Right atrium auricular region (tissue), 2 donors: ENCODE measurements around the gene DNM3. TPM values are rescaled to one million over a fixed set of nuclear protein-coding genes. Genes with fewer than 3 reads are reported as not detected.

Experiments used
- DNase-seq: peaks from one replicate; pipeline ENCODE4 v3.0.0-alpha.2; 2019; ENCODE audit warnings: low spot score
- H3K27ac ChIP-seq, 2 donors: fragments of 200-600 bp; sonication (generic); 1 replicate in 1 of 2; 2 replicates in 1 of 2; pipeline ENCODE4 v1.5.1; 2016 to 2019
- H3K27me3 ChIP-seq, 2 donors: fragments of 200-600 bp; sonication (generic); one replicate each; pipeline versions ENCODE4 v1.5.1 to v1.6.0; 2017 to 2019
- H3K36me3 ChIP-seq: fragments of 200-600 bp; sonication (generic); one replicate; pipeline ENCODE4 v1.5.1; 2016
- H3K4me1 ChIP-seq, 2 donors: fragments of 200-600 bp; sonication (generic); one replicate each; pipeline versions ENCODE4 v1.5.1 to v1.6.0; 2017 to 2019
- H3K4me3 ChIP-seq, 2 donors: fragments of 200-600 bp; sonication (generic); 1 replicate in 1 of 2; 2 replicates in 1 of 2; pipeline ENCODE4 v1.5.1; 2017 to 2019; ENCODE audit warnings: mild to moderate bottlenecking in 1 of 2, moderate library complexity in 1 of 2
- H3K9me3 ChIP-seq, 2 donors: fragments of 200-600 bp; sonication (generic); one replicate each; pipeline ENCODE4 v1.5.1; 2019
- CTCF ChIP-seq, 2 donors: fragments of 200-600 bp; sonication (generic); IDR thresholded peaks; one replicate each; pipeline ENCODE4 v1.5.1; 2019; ENCODE audit warnings: antibody characterized with exemption in 2 of 2
- total RNA-seq, 2 donors: library from RNA; depleted of rRNA; stranded (reverse); fragments of >200 nt; gene quantifications; one replicate each; pipeline ENCODE4 v1.1.0, GENCODE V29; 2016

DNM3 gene
- total RNA-seq, 2 donors from 2014 or later: 1.0 to 1.6 TPM

DNA sequence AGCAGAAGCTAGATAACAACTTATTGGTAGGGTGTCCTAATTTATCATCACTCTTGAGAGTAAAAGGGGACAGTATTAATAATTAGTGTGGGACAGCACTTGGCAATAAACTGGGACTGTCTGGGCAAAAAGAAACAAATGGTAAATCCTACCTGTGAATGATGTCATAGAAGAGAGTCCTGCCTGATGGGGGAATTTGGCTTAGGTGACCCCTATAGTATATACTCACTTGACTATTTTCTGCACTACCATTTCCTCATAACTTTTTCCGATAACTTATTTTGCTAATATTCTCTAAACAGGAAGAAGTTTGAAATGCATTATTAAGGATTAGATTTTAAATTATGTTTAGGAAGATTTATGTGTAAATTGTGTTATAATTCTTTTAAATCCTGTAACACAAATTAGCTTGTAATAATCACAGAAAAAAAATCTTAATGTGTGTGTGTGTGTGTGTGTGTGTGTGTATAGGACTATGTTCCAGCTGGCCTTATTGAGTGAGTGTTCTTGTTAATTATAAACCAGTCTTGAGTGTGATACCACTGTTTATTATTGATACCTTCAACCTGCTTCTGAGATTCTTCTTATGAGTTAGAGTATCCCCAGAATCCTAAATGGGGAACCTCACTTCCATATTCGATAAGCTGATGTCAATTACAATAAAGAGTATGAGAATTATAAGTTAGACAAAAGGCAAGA is 435.0 kb downstream of the DNM3 start:
- DNase-seq: no peak
- no peaks in the 10 kb centered on the region for H3K4me1 ChIP-seq
- no peak overlapping the region for H3K4me3 ChIP-seq
- no peaks in the 10 kb centered on the region for H3K9me3 ChIP-seq
- TF ChIP-seq CTCF (IDR thresholded peaks at IDR 0.05): no peak
- H3K27ac ChIP-seq: no peak overlapping the region
- H3K36me3 ChIP-seq: no peaks in the 10 kb centered on the region
- no peaks in the 10 kb centered on the region for H3K27me3 ChIP-seq

DNA sequence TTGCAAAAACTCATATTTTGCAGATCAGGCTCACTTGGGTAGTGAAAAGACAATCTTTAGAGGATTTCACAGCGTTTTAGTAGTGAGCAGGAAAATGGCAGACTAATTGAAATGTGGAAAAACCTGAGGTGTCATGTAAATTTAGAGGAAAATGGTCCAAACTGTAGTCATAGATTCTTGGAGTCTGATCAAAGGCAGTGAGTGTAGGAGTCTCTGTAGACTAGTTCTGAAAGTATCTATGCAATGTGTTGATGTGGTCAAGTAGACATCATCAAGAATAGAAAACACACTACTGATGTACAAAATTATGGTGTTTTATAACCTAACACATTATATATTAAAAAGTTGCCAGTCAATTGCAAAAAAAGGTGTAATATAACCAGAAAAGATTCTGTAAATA is 436.0 kb downstream of the DNM3 start:
- H3K4me3 ChIP-seq: no peak overlapping the region
- H3K36me3 ChIP-seq: no peaks in the 10 kb centered on the region
- no peak overlapping the region for H3K27ac ChIP-seq
- no peak for TF ChIP-seq CTCF (IDR thresholded peaks at IDR 0.05)
- H3K27me3 ChIP-seq: no peaks in the 10 kb centered on the region
- H3K9me3 ChIP-seq: no peaks in the 10 kb centered on the region
- H3K4me1 ChIP-seq: no peaks in the 10 kb centered on the region
- no peak for DNase-seq

DNA sequence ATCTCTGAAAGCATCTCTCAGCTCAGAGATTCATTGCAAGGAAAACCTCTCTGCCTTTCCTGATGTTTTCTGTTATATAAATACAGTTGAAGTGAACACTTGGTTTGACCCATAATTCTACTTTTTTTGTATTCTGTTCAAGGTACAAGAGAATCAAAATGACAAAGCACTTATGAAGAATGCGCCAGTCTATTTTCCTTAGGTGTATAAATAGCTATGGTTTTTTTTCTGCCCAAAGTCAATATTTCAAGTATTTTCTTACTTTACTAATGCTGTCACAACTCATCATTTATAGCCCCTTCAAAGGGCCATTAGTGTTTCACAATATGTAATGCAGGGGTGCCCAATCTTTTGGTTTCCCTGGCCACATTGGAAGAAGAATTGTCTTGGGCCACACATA is 436.7 kb downstream of the DNM3 start:
- no peak overlapping the region for H3K27ac ChIP-seq
- H3K9me3 ChIP-seq: no peaks in the 10 kb centered on the region
- TF ChIP-seq CTCF (IDR thresholded peaks at IDR 0.05): no peak
- no peak for DNase-seq
- H3K4me1 ChIP-seq: no peaks in the 10 kb centered on the region
- H3K4me3 ChIP-seq: no peak overlapping the region
- no peaks in the 10 kb centered on the region for H3K27me3 ChIP-seq
- no peaks in the 10 kb centered on the region for H3K36me3 ChIP-seq

DNA sequence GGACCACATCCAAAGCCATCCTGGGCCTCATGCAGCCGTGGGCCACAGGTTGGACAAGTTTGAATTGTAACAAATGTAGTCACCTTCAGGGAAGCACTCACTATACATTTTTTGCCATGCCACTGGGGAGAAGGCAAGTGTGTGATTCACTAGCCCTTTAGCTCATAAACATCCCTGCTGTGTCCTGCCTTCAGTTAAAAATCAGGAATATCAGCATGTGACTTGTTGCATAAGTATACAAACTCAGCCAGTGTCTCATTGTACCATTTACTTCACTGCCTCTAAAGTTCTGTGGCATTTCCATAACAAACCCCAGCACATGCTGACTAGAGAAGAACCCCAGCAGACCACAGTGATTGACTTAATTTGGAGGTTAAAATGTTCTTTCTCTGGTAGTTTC is 437.2 kb downstream of the DNM3 start:
- Histone ChIP-seq H3K27ac (no peak overlapping the region), H3K36me3 (no peaks in the 10 kb centered on the region), H3K9me3 (no peaks in the 10 kb centered on the region), H3K27me3 (no peaks in the 10 kb centered on the region), H3K4me1 (no peaks in the 10 kb centered on the region), H3K4me3 (no peak overlapping the region)
- no peak for TF ChIP-seq CTCF (IDR thresholded peaks at IDR 0.05)
- DNase-seq: no peak

- Histone ChIP-seq H3K9me3 (no peaks in the 10 kb centered on the region), H3K36me3 (no peaks in the 10 kb centered on the region), H3K27ac (no peak overlapping the region)
Measured at GRCh38 chr1:172279939-172280636, 438.8 kb downstream of the DNM3 start.

More at GRCh38 chr1:172279939-172280636, 438.8 kb downstream of the DNM3 start:
- H3K4me3 ChIP-seq: no peak overlapping the region
- no peak for TF ChIP-seq CTCF (IDR thresholded peaks at IDR 0.05)
- H3K27me3 ChIP-seq: no peaks in the 10 kb centered on the region
- no peaks in the 10 kb centered on the region for H3K4me1 ChIP-seq
- DNase-seq: no peak
